Lower lobe of right lung (tissue), 2 donors: ENCODE measurements around the gene CSPG5. TPM values are rescaled to one million over a fixed set of nuclear protein-coding genes. Genes with fewer than 3 reads are reported as not detected.

Experiments used
- ATAC-seq, 2 donors: fragments of 200-7000 bp; cut with Tn5 transposase; one replicate each; pipeline ENCODE4 v1.9.1; 2020 to 2022; ENCODE audit warnings: mild to moderate bottlenecking in 2 of 2, moderate library complexity in 2 of 2
- DNase-seq: peaks from one replicate; pipeline ENCODE4 v3.0.0-alpha.2; 2020
- H3K27ac ChIP-seq: fragments of 200-600 bp; one replicate; pipeline ENCODE4 v1.8.0; 2022
- H3K27me3 ChIP-seq: fragments of 200-600 bp; one replicate; pipeline ENCODE4 v1.8.0; 2022; ENCODE audit warnings: low read depth
- H3K36me3 ChIP-seq: fragments of 200-600 bp; one replicate; pipeline ENCODE4 v1.8.0; 2022; ENCODE audit warnings: mild to moderate bottlenecking
- H3K4me1 ChIP-seq: fragments of 200-600 bp; one replicate; pipeline ENCODE4 v1.8.0; 2022
- H3K4me3 ChIP-seq: fragments of 200-600 bp; one replicate; pipeline ENCODE4 v1.8.0; 2022; ENCODE audit warnings: mild to moderate bottlenecking
- H3K9me3 ChIP-seq: fragments of 200-600 bp; one replicate; pipeline ENCODE4 v1.8.0; 2022
- intact Hi-C: fragments of 100-400 bp; cut with DNase I; formaldehyde crosslinking; loops from one replicate; pipeline ENCODE4 v1.11.0; 2022
- total RNA-seq: library from RNA; stranded (reverse); fragmentation: NEBNext Ultra II Directional; extraction: Animal tissue kit (Norgen Biotek cat#: 25700); gene quantifications from one replicate; pipeline ENCODE4 v1.2.1, GENCODE V29; 2021
- TF ChIP-seq, protein P1 (sequence below): fragments of 200-600 bp; IDR thresholded peaks from one replicate; pipeline ENCODE4 v1.8.0; 2022; ENCODE audit warnings: antibody characterized with exemption, mild to moderate bottlenecking
- donor health status: DM: no; HTN: yes; CAD: no; lungs with severe emphysema.

CSPG5 gene
- total RNA-seq, 1 donor from 2014 or later, result 2.3 TPM

DNA sequence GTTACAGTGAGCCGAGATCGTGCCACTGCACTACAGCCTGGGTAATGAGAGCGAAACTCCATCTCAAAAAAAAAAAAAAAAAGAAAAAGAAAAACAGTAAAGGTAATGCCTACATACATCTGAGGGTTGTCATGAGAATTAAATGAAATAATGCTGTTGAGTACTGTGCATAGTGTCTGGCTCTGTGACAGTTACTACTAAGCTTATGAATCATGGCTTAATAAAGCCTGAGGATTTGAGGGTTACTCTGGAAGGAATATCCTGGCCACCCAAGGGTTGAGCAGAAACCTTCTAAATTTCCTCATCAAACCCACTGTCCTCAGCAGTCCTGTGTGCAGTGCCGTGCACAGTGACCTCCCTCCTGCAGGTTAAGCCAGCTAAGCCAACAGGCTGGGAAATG, 38.4 kb downstream of the CSPG5 start:
- Histone ChIP-seq H3K4me1 (no peaks in the 10 kb centered on the region), H3K4me3 (no peak overlapping the region)
- no peak for ATAC-seq

DNA sequence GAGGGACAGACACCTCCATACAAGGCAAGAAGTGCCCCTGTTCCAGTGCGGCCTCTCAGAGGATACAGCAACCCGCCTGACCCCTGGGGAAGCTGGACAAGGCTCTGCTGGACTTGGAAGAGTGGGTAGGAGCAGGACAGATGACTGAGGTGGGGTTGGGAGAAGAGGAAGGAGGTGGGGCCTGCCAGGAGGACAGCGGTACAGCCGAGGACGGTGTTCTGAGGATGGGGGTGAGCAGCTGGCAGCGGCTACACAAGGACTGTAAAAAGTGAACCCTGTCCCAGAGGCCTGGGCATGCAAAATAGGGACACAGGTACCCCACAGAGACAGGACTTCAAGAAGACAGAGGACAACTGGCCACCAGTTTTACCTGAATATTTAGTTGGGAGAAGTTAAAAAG, 41.7 kb downstream of the CSPG5 start:
- Histone ChIP-seq H3K4me3 (no peak overlapping the region), H3K9me3 (no peaks in the 10 kb centered on the region)

More for the DNA sequence above, 38.4 kb downstream of the CSPG5 start:
- Histone ChIP-seq H3K27me3 (no peaks in the 10 kb centered on the region), H3K27ac (no peak overlapping the region), H3K9me3 (no peaks in the 10 kb centered on the region), H3K36me3 (no peaks in the 10 kb centered on the region)
- TF ChIP-seq, protein P1, sequence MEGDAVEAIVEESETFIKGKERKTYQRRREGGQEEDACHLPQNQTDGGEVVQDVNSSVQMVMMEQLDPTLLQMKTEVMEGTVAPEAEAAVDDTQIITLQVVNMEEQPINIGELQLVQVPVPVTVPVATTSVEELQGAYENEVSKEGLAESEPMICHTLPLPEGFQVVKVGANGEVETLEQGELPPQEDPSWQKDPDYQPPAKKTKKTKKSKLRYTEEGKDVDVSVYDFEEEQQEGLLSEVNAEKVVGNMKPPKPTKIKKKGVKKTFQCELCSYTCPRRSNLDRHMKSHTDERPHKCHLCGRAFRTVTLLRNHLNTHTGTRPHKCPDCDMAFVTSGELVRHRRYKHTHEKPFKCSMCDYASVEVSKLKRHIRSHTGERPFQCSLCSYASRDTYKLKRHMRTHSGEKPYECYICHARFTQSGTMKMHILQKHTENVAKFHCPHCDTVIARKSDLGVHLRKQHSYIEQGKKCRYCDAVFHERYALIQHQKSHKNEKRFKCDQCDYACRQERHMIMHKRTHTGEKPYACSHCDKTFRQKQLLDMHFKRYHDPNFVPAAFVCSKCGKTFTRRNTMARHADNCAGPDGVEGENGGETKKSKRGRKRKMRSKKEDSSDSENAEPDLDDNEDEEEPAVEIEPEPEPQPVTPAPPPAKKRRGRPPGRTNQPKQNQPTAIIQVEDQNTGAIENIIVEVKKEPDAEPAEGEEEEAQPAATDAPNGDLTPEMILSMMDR, result no peak
- intact Hi-C loops, result no loop called here
- no peak for DNase-seq

DNA sequence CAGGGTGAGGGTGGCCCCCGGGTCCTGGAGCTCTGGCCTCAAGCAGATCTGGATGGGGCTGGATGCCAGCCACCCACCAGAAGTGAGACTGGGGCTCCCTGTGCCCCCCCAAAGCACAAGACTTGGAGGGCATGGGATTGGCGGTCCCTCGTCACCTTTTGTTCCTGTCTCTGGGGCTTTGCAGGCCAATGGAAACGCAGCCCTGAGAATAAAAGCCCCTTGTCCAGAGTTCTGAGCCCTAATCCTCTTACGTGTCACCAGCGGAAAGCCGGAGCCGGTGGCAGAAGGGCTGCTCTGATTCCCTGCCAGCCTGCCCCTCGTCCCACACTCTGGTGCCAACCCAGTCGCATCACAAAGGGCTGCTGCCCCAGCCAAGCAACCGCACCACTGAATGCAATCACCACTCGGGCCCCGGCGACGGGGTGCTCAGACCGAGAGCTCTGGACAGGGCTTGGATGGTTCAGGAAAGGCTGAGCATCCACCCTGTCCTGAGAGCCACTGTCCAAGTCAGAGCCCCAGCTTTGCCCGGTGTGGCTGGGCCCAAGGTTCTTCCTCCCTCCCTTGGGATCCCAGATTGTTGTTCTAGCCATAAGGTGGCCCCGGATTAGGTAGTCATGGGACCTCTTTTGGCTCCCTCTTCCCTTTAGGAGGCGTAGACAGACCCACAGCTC, 42.3 kb downstream of the CSPG5 start:
- no peak overlapping the region for H3K4me3 ChIP-seq
- intact Hi-C loops, result no loop called here
- DNase-seq (no peak), ATAC-seq (no peak)
- TF ChIP-seq, protein P1, result no peak
- H3K27ac ChIP-seq, result no peak overlapping the region
- H3K36me3 ChIP-seq, result no peaks in the 10 kb centered on the region
- H3K4me1 ChIP-seq, result no peaks in the 10 kb centered on the region
- no peaks in the 10 kb centered on the region for H3K27me3 ChIP-seq
- H3K9me3 ChIP-seq, result no peaks in the 10 kb centered on the region

More for the DNA sequence above, 41.7 kb downstream of the CSPG5 start:
- no peak for ATAC-seq
- Histone ChIP-seq H3K27me3 (no peaks in the 10 kb centered on the region), H3K27ac (no peak overlapping the region), H3K4me1 (no peaks in the 10 kb centered on the region), H3K36me3 (no peaks in the 10 kb centered on the region)
- TF ChIP-seq, protein P1, result no peak
- intact Hi-C loops, result no loop called here
- no peak for DNase-seq

DNA sequence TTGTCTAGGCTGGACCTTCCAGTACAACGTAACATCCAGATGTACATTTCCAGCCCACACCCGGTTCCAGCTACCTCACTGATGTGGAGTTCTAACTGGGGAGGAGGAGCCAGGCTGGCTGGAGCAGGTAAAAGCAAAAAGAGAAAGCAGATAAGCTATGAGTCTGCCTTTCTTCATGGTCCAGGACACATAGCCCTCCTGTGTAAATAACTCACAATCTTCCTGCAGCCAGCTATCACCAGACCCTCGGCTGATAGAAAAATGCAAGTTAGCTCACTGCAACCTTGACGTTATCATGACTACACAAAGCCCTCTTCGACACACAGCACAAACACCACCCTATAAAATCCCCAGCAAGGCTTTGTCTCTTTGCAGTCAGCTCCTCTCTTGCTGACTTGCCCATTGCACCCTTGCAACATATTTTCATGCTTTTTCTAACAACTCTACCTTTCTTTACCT, 44.6 kb downstream of the CSPG5 start:
- DNase-seq (no peak), ATAC-seq (no peak)
- Histone ChIP-seq H3K27ac (no peak overlapping the region), H3K27me3 (no peaks in the 10 kb centered on the region), H3K36me3 (no peaks in the 10 kb centered on the region), H3K4me1 (no peaks in the 10 kb centered on the region), H3K9me3 (no peaks in the 10 kb centered on the region), H3K4me3 (no peak overlapping the region)
- TF ChIP-seq, protein P1, result no peak
- intact Hi-C loops, result no loop called here

DNA sequence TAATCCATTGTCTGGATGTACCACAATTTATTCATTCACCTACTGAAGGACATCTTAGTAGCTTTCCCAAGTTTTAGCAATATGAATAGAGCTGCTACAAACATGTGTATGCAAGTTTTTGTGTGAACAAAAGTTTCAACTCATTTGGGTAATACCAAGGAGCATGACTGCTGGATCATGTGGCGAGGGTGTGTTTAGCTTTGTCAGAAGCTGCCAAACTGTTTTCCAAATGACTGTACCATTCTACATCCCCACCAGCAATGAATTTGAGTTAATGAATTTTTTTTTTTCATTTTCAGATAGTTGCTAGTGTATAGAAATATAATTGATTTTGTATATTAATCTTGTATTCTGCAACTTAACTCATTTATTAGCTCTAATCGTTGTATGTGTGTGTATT, 45.2 kb downstream of the CSPG5 start:
- ATAC-seq (no peak), DNase-seq (no peak)
- Histone ChIP-seq H3K4me1 (no peaks in the 10 kb centered on the region), H3K9me3 (no peaks in the 10 kb centered on the region), H3K36me3 (no peaks in the 10 kb centered on the region), H3K27ac (no peak overlapping the region), H3K4me3 (no peak overlapping the region), H3K27me3 (no peaks in the 10 kb centered on the region)
- TF ChIP-seq, protein P1, result no peak
- intact Hi-C loops, result no loop called here
